Cardiac atrium fibroblast (primary cell): ENCODE measurements around the gene STYK1. TPM values are rescaled to one million over a fixed set of nuclear protein-coding genes. Genes with fewer than 3 reads are reported as not detected.

Source experiments
- total RNA-seq: library from RNA; depleted of rRNA; stranded (reverse); fragments of >200 nt; gene quantifications from 2 replicates; pipeline ENCODE4 v1.2.3, GENCODE V29; 2015

STYK1 gene, protein sequence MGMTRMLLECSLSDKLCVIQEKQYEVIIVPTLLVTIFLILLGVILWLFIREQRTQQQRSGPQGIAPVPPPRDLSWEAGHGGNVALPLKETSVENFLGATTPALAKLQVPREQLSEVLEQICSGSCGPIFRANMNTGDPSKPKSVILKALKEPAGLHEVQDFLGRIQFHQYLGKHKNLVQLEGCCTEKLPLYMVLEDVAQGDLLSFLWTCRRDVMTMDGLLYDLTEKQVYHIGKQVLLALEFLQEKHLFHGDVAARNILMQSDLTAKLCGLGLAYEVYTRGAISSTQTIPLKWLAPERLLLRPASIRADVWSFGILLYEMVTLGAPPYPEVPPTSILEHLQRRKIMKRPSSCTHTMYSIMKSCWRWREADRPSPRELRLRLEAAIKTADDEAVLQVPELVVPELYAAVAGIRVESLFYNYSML
- not detected in 2 replicates for total RNA-seq

DNA sequence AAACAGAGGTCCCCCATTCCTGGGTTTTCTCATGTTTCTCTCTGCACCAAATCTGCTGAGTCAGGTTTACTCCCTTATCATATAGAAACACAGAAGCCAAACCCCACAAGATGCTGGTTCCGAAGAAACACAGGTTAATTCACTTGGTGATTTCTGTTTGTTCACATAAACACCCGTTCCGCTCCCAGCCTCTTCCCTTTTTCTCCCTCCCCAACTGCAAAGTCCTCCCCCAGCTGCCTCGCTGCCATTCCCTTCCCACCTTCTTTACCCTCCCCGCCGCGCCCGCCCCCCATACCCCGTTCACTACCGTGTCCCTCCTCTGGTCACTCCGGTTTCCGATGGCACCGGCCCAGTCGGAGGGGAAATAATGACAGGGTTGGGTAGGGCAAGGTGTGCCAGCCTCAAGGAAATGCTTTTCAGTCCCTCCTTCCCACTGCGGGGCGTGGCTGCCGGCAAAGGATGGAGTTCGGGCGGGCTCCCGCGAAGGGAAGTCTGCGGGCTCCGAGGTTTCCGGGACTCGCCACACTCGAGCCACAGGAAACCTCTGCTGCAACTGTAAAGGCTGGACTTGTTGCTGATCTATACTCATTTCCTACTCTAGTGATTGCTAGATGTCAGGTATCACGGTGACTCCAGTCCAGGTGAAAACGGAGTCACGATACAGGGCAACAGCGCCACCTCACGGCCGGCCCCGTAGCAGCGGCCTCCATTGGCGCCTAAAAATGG lies at the start of gene STYK1:
Gene STYK1 (minus strand): TSS at position 394 of the 726 bp plus-strand sequence. CDS start 39,434 bp downstream, outside the sequence.

GRCh38 chr12:10722905-10723746 lies 49.3 kb upstream of the STYK1 start, which contains the start of gene YBX3:
Gene YBX3 (minus strand): TSS chr12:10723323. CDS start chr12:10723111, 212 bp downstream.

GRCh38 chr12:10613349-10614055 lies 60.4 kb downstream of the STYK1 start, which contains the start of gene MAGOHB:
Gene MAGOHB (minus strand): TSS chr12:10613609. CDS start chr12:10613532, 77 bp downstream.

Other genes with a start within 250 kb of the STYK1 start
- not detected in 2 replicates for gene KLRC2, start 238.0 kb downstream of the STYK1 start, total RNA-seq
- gene KLRC1, start 220.7 kb downstream of the STYK1 start, total RNA-seq, result not detected in 2 replicates
- 0.49 and 0.54 TPM in 2 replicates for gene EIF2S3B, start 168.2 kb downstream of the STYK1 start, total RNA-seq
- gene MAGOHB, start 60.4 kb downstream of the STYK1 start, total RNA-seq, result 20.9 and 22.6 TPM in 2 replicates
- gene YBX3, start 49.3 kb upstream of the STYK1 start, total RNA-seq, result 174 and 185 TPM in 2 replicates
- gene TAS2R7, start 128.6 kb upstream of the STYK1 start, total RNA-seq, result not detected in 2 replicates
- gene TAS2R8, start 133.2 kb upstream of the STYK1 start, total RNA-seq, result not detected in 2 replicates
- not detected in 2 replicates for gene TAS2R9, start 136.1 kb upstream of the STYK1 start, total RNA-seq
- 0.36 TPM in 1 of 2 replicates, not detected in the other for gene TAS2R10, start 152.3 kb upstream of the STYK1 start, total RNA-seq
- not detected in 2 replicates for gene PRR4, start 175.4 kb upstream of the STYK1 start, total RNA-seq
- gene PRH1, start 210.2 kb upstream of the STYK1 start, total RNA-seq, result 2.1 and 2.9 TPM in 2 replicates
- gene TAS2R13, start 235.5 kb upstream of the STYK1 start, total RNA-seq, result not detected in 2 replicates